Upper lobe of left lung (tissue), 6 donors: ENCODE measurements around the gene SALL2. TPM values are rescaled to one million over a fixed set of nuclear protein-coding genes. Genes with fewer than 3 reads are reported as not detected.

Experiments used
- ATAC-seq, 2 donors: fragments of 200-7000 bp; cut with Tn5 transposase; one replicate each; pipeline ENCODE4 v1.9.1; 2022; ENCODE audit warnings: mild to moderate bottlenecking in 2 of 2, moderate library complexity in 2 of 2; ENCODE audit not compliant: low FRiP score in 2 of 2
- DNase-seq, 2 donors: peaks; one replicate each; pipeline ENCODE4 v3.0.0-alpha.2; 2019 to 2020
- H3K27ac ChIP-seq, 4 donors: fragments of 200-600 bp; sonication (generic); one replicate each; pipeline ENCODE4 v1.5.1; 2016 to 2019
- H3K27me3 ChIP-seq, 4 donors: fragments of 200-600 bp; sonication (generic); one replicate each; pipeline ENCODE4 v1.5.1; 2017 to 2019
- H3K36me3 ChIP-seq, 4 donors: fragments of 200-600 bp; sonication (generic); one replicate each; pipeline ENCODE4 v1.5.1; 2016 to 2019
- H3K4me1 ChIP-seq, 4 donors: fragments of 200-600 bp; sonication (generic); one replicate each; pipeline ENCODE4 v1.5.1; 2018 to 2019
- H3K4me3 ChIP-seq, 4 donors: fragments of 200-600 bp; sonication (generic); one replicate each; pipeline ENCODE4 v1.5.1; 2017 to 2019; ENCODE audit warnings: mild to moderate bottlenecking in 2 of 4, moderate library complexity in 1 of 4
- H3K9me3 ChIP-seq, 4 donors: fragments of 200-600 bp; sonication (generic); one replicate each; pipeline ENCODE4 v1.5.1; 2018 to 2019
- EP300 ChIP-seq, 4 donors: sonication (generic); formaldehyde crosslinking; IDR thresholded peaks; one replicate each; pipeline ENCODE4 v1.5.1; 2017; ENCODE audit warnings: antibody characterized with exemption in 4 of 4, control low read depth in 2 of 4
- POLR2A ChIP-seq, 4 donors: fragments of 450-650 bp; IDR thresholded peaks; one replicate each; pipeline ENCODE4 v1.5.1; 2016 to 2017; ENCODE audit warnings: antibody characterized with exemption in 4 of 4, mild to moderate bottlenecking in 2 of 4
- POLR2AphosphoS5 ChIP-seq, 2 donors: sonication (generic); formaldehyde crosslinking; IDR thresholded peaks; one replicate each; pipeline ENCODE4 v1.5.1; 2017; ENCODE audit warnings: antibody characterized with exemption in 2 of 2
- WGBS, 2 donors: methylation state at CpG; one replicate each; pipeline ENCODE4 v1.1.5; 2017 to 2018; 5-methylcytosine and 5-hydroxymethylcytosine counted together
- total RNA-seq, 6 donors: library from RNA; depleted of rRNA in 4 of 6; stranded (reverse); fragments of >200 nt in 4 of 6; gene quantifications; one replicate each; pipeline versions ENCODE4 v1.1.0 to v1.2.1, GENCODE V29; 2016 to 2021
- TF ChIP-seq, protein P1 (sequence below), 6 experiments: fragments of 450-650 bp in 4 of 6; fragments of 200-600 bp in 2 of 6; sonication (generic) in 2 of 6; IDR thresholded peaks; one replicate each; pipeline ENCODE4 v1.5.1; 2016 to 2019; ENCODE audit warnings: antibody characterized with exemption in 6 of 6
- donor health status: DM: no; HTN: no; CAD: no; lungs with moderate emphysema.
- donor health status: DM: no; HTN: yes; CAD: no; lungs with severe emphysema.

The SALL2 gene
- total RNA-seq, 6 donors from 2014 or later: 5.5 to 12.2 (median 8.0) TPM

DNA sequence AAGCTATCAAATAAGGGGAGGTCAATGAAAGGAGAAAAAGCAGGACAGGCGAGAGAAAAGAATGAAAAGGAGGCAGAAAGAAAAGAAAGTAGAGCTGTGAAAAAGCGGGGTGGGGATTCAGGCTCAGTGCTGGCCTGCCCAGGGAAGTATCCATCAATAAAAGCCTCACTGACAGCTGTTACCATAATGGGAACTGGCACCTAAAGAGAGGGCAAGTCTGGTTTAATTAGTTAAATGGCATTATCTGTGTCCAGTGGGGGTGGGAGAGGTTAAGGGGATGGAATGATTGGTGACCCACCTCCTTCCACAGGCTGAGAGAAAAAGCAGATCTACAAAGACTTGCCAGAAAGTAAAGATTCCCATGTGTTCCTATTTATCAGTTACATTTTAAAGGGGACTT lies 7.4 kb downstream of the SALL2 start:
- no peak for ATAC-seq
- no peaks in the 10 kb centered on the region for H3K36me3 ChIP-seq
- H3K4me3 ChIP-seq: no peak overlapping the region
- H3K9me3 ChIP-seq: no peaks in the 10 kb centered on the region
- peaks cover 0 to 6% (median 2%) of the 10 kb centered on the region in 4 donors for H3K4me1 ChIP-seq
- TF ChIP-seq POLR2AphosphoS5 (IDR thresholded peaks at IDR 0.05) (no peak), EP300 (IDR thresholded peaks at IDR 0.05) (no peak)
- WGBS, 2 donors: 88 to 91% methylated on average over 2 of the region's 2 CpGs
- DNase-seq: no peak
- H3K27ac ChIP-seq: no peak overlapping the region
- no peaks in the 10 kb centered on the region for H3K27me3 ChIP-seq

DNA sequence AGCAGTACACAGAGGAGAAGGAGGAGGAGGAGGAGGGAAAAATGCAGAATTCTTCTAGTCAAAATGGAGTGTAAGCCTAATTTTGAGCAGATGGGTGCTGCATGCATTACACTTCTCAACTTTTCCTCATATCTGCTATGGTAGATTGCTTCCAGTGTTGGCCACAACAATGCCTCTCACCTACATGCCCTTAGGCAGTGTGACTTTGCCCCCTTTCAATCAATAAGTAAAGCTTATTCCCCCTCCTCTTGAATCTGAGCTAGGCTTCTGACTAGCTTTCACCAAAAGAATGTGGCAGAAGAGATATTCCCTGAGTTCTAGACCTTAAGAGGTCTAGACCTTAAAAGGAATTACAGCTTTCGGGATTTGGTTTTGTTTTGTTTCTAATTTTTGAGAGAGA lies 11.8 kb downstream of the SALL2 start:
- peaks cover 10 to 15% (median 13%) of the 10 kb centered on the region in 4 donors for H3K4me1 ChIP-seq
- no peak overlapping the region for H3K4me3 ChIP-seq
- no peaks in the 10 kb centered on the region for H3K27me3 ChIP-seq
- ATAC-seq (no peak), DNase-seq (no peak)
- 81 to 100% methylated on average over 1 of the region's 1 CpG for WGBS, 2 donors
- no peak overlapping the region for H3K27ac ChIP-seq
- TF ChIP-seq POLR2AphosphoS5 (IDR thresholded peaks at IDR 0.05): no peak
- no peak for TF ChIP-seq POLR2A (IDR thresholded peaks at IDR 0.05)
- TF ChIP-seq, protein P1, sequence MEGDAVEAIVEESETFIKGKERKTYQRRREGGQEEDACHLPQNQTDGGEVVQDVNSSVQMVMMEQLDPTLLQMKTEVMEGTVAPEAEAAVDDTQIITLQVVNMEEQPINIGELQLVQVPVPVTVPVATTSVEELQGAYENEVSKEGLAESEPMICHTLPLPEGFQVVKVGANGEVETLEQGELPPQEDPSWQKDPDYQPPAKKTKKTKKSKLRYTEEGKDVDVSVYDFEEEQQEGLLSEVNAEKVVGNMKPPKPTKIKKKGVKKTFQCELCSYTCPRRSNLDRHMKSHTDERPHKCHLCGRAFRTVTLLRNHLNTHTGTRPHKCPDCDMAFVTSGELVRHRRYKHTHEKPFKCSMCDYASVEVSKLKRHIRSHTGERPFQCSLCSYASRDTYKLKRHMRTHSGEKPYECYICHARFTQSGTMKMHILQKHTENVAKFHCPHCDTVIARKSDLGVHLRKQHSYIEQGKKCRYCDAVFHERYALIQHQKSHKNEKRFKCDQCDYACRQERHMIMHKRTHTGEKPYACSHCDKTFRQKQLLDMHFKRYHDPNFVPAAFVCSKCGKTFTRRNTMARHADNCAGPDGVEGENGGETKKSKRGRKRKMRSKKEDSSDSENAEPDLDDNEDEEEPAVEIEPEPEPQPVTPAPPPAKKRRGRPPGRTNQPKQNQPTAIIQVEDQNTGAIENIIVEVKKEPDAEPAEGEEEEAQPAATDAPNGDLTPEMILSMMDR (IDR thresholded peaks at IDR 0.05): no peak
- TF ChIP-seq EP300 (IDR thresholded peaks at IDR 0.05): no peak
- no peaks in the 10 kb centered on the region for H3K9me3 ChIP-seq
- no peaks in the 10 kb centered on the region for H3K36me3 ChIP-seq

DNA sequence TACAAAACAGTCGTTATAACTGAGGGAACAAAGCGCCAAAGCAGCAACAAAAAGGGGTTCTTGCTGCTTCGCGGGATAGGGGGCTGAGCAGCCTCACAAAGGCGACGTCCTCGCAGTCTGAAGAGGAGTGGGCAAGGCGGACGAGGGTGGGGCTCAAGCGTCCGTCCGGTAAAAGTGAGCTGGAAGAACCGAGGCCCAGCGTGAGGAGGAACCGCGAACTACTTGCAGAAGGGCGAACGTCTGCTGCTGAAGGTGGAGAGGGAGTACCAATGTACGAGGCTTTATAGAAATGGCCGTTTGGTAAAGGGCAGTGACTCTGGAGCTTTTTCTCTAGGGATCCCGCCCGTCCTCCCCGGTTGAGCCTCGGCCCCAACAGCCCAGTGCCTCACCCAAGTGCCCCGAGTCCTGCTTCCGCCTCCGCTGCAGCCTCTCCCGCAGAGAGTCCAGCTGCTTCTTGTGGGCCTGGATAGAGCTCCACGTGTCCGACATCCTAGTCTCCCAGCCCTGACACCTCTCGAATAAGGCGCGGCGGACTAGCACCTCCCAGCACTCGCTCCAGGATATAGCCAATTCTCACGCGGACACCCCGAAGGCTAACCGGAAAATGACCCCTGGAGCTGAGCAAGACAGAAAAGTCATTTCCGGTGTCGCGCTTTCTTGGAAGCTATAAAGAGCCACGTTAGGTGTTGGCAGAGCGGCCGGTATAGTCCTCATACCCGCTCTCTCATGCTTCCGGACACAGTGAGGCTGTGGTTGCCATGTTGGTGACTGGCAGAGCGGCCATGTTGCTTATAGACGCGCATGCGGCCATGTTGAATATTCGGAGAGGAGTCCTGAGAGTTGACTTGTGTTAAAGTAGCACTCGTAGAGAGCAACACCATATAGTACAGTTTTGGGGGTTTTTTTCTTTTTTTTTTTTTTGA lies 15.2 kb downstream of the SALL2 start, which contains the start of gene METTL3:
Gene METTL3 (minus strand): TSS at position 606 of the 923 bp plus-strand sequence. CDS start 117 bp downstream, at position 489.
- TF ChIP-seq EP300 (IDR thresholded peaks at IDR 0.05) (no peak), POLR2A (IDR thresholded peaks at IDR 0.05) (peak in 2 of 4 donors; percentile 24 to 54), POLR2AphosphoS5 (IDR thresholded peaks at IDR 0.05) (peak; percentile 78 to 91)
- TF ChIP-seq, protein P1 (IDR thresholded peaks at IDR 0.05): peak in 2 of 6 experiments; percentile 7 to 8
- Histone ChIP-seq H3K36me3 (peaks cover 0 to 12% (median 2%) of the 10 kb centered on the region in 4 donors), H3K4me3 (peak within 1 kb of the TSS; percentile 67 to 94 (median 74)), H3K27ac (peak within 1 kb of the TSS; percentile 81 to 91 (median 89)), H3K27me3 (no peaks in the 10 kb centered on the region), H3K9me3 (no peaks in the 10 kb centered on the region), H3K4me1 (peaks cover 13 to 24% (median 20%) of the 10 kb centered on the region in 4 donors)
- 0 to 1% methylated on average over 40 to 53 of the region's 53 CpGs for WGBS, 2 donors
- peak; percentile 99 for ATAC-seq
- peak; percentile 82 to 99 for DNase-seq

DNA sequence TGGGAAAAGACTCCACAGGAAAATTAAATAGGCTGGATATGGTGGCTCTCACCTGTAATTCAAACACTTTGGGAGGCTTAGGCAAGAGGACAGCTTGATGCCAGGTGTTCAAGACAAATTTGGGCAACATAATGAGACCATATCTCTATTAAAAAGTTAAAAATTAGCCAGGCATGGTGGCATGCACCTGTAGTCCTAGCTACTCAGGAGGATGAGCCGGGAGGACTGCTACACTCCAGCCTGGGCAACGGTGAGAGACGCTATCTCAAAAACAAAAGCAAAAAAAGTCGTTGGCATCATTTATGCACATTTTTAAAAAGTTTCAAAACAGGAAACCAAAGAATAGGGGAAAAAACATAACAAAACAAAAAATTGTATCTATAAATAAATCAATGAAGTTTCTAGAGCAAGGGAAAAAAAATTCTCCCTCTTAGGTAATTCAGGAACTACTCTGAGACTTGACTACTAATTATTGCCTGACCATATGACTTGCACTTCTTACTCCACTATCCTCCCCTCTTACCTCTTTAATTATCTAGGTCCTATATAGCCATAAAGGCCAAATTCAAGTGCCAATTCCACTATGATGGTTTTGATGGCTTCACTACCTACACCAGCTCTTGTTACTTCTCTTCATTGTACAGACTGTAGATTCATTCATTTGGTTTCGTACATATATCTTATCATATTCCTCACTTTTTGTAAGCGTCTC lies 16.6 kb downstream of the SALL2 start:
- peaks cover 13 to 31% (median 21%) of the 10 kb centered on the region in 4 donors for H3K4me1 ChIP-seq

More for the DNA sequence above, 16.6 kb downstream of the SALL2 start:
- DNase-seq (no peak), ATAC-seq (no peak)
- TF ChIP-seq EP300 (IDR thresholded peaks at IDR 0.05) (no peak), POLR2AphosphoS5 (IDR thresholded peaks at IDR 0.05) (no peak), POLR2A (IDR thresholded peaks at IDR 0.05) (no peak)
- TF ChIP-seq, protein P1 (IDR thresholded peaks at IDR 0.05): no peak
- no peaks in the 10 kb centered on the region for H3K9me3 ChIP-seq
- 78 to 82% methylated on average over 6 of the region's 6 CpGs for WGBS, 2 donors
- peak overlapping the region in 2 of 4 donors; percentile 67 to 75 for H3K4me3 ChIP-seq
- H3K27ac ChIP-seq: no peak overlapping the region
- H3K27me3 ChIP-seq: no peaks in the 10 kb centered on the region
- H3K36me3 ChIP-seq: peaks cover 0 to 12% (median 2%) of the 10 kb centered on the region in 4 donors
